HUDEP-2 (cell line): ENCODE data around the gene ERRFI1.
"Not testable (repeated sequence)": the region's sequence is repeated elsewhere in the genome, so short reads cannot be mapped to it uniquely, and the experiment has no call there.

Experiments used
- DNase-seq, 76 experiments: peaks; one replicate each; lab custom pipeline; 2025; ENCODE audit not compliant: unreplicated experiment in 76 of 76; lab: John Stamatoyannopoulos, UW

The ERRFI1 gene

GRCh38 chr1:7983086-7983778 is 42.9 kb downstream of the ERRFI1 start:
- DNase-seq: no peak

- no peak for DNase-seq
These were observed 45.1 kb downstream of the ERRFI1 start for GRCh38 chr1:7980984-7981383.

- DNase-seq: peak in 68 of 76 experiments; percentile 7 to 81 (median 50)
These were observed 50.8 kb downstream of the ERRFI1 start for GRCh38 chr1:7975212-7975865.

- no peak for DNase-seq
These were observed 53.0 kb downstream of the ERRFI1 start for GRCh38 chr1:7973086-7973485.

- DNase-seq: no peak
These were observed 53.8 kb downstream of the ERRFI1 start for GRCh38 chr1:7972285-7972684.

- DNase-seq: no peak
These were observed 55.1 kb downstream of the ERRFI1 start for GRCh38 chr1:7971024-7971423.

GRCh38 chr1:7970246-7970645 is 55.9 kb downstream of the ERRFI1 start:
- DNase-seq: no peak

- no peak for DNase-seq
These were observed 58.5 kb downstream of the ERRFI1 start for GRCh38 chr1:7967651-7968050.

- DNase-seq: no peak
These were observed 58.9 kb downstream of the ERRFI1 start for GRCh38 chr1:7967196-7967595.

- no peak for DNase-seq
These were observed 61.6 kb downstream of the ERRFI1 start for GRCh38 chr1:7964476-7964875.

GRCh38 chr1:7963841-7964240 is 62.3 kb downstream of the ERRFI1 start:
- DNase-seq: not testable (repeated sequence)

GRCh38 chr1:7963378-7963730 is 62.8 kb downstream of the ERRFI1 start:
- DNase-seq: not testable (repeated sequence)

GRCh38 chr1:7962636-7963377 is 63.3 kb downstream of the ERRFI1 start:
- no peak for DNase-seq

- DNase-seq: peak in 2 of 76 experiments; percentile 41 to 47
These were observed 64.1 kb downstream of the ERRFI1 start for GRCh38 chr1:7962014-7962335.
